Astrocyte of the spinal cord (primary cell): ENCODE data around the gene GABRP.

Source experiments
- DNase-seq: peaks from one replicate; pipeline ENCODE4 v3.0.0; 2011; ENCODE audit warnings: low read depth, low spot score
- H3K4me3 ChIP-seq: 2 replicates; pipeline ENCODE4 v1.5.1; 2011; ENCODE audit warnings: low read depth, mild to moderate bottlenecking, low read length, moderate library complexity
- in situ Hi-C: cut with HindIII; loops from 2 replicates; pipeline ENCODE4 v1.10.0; 2017; ENCODE audit warnings: low sequenced_read_pairs
- TF ChIP-seq, protein P1 (sequence below): IDR thresholded peaks from 2 replicates; pipeline ENCODE4 v1.5.1; 2012; ENCODE audit warnings: low read depth, mild to moderate bottlenecking, low read length, inconsistent platforms

The GABRP gene

DNA sequence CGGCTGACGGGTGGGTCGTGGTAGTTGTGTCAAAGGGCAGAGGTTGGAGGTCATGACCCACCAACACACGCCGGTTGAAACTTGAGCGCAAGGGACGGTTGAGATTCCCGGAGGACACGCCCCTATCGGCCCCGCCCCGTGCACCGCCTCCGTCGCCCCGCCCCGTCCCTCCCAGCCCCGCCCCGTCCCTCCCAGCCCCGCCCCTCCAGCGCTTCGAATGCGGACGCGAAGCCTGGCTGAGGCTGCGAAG, 78.1 kb downstream of the GABRP start:
- DNase-seq, result no peak
- TF ChIP-seq, protein P1, sequence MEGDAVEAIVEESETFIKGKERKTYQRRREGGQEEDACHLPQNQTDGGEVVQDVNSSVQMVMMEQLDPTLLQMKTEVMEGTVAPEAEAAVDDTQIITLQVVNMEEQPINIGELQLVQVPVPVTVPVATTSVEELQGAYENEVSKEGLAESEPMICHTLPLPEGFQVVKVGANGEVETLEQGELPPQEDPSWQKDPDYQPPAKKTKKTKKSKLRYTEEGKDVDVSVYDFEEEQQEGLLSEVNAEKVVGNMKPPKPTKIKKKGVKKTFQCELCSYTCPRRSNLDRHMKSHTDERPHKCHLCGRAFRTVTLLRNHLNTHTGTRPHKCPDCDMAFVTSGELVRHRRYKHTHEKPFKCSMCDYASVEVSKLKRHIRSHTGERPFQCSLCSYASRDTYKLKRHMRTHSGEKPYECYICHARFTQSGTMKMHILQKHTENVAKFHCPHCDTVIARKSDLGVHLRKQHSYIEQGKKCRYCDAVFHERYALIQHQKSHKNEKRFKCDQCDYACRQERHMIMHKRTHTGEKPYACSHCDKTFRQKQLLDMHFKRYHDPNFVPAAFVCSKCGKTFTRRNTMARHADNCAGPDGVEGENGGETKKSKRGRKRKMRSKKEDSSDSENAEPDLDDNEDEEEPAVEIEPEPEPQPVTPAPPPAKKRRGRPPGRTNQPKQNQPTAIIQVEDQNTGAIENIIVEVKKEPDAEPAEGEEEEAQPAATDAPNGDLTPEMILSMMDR, result no peak
- peak overlapping the region; percentile 9 for H3K4me3 ChIP-seq
- in situ Hi-C loops, result no loop called here

DNA sequence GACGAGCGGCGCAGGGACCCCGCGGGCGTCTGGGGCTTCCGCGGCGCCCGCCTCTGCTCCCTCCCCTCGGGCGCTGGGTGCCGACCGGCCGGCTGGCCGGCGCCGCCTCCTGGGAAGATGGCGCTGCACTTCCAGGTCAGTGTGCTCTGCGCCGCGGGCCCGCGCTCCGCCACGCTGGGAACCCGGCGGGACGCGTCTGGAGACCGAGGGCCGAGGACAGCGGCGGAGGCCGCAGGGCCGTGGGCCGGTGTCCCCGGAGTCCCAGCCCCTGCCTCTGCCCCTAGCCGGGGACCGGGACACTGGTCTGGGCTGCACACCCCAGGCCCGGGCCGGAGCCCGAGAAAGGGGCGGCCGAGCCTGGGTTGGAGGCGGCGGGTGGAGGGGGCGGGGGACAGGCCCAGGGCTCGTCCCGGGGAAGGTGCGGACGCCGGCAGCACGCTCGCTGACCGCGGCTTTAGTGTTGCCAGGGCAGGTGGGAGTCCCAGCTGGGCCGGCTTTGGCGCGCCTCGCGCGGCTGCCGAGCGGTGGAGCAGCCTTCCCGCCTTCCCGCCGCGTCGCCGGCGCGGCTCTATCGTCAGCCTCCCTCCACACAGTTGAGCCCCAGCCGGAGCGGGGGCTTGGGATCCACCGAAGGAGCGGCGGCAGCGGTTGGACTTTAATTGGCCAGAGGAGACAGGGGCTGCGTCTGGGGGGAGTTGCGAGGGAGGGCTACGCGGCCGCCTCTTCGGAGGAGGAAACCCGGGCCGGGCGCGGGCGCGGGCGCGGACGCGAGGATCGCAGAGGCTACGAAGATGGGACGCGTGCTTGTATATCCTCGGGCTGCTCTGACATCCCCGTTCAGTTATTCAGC, 78.6 kb downstream of the GABRP start, which contains the start of gene RANBP17:
RANBP17 (plus strand) TSS at position 102 of the 850 bp plus-strand sequence.
- H3K4me3 ChIP-seq, result peak within 1 kb of the TSS; percentile 64
- TF ChIP-seq, protein P1, result no peak
- in situ Hi-C loops, result no loop called here
- peak; percentile 79 for DNase-seq

DNA sequence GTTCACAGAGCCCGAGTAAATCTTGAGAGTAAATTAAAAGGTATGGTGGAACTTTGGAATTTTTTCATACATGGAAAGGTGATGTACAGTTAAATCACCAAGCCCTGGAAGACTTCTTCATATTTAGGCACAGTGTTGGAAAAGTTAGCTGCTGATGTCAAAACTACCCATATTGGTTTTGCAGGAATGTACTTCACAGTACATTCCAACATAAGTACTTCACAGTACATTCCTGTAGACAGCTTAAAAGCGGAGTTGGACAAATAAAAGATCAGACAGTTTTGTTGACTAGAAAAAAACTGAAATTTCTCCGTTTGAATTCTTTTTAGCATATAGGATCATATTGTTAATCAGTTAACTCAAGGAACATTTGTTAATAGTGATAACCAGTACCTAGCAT, 80.1 kb downstream of the GABRP start:
- TF ChIP-seq, protein P1, result no peak

More for the DNA sequence above, 80.1 kb downstream of the GABRP start:
- peak; percentile 82 for DNase-seq
- in situ Hi-C loops, result no loop called here
- no peak overlapping the region for H3K4me3 ChIP-seq
